GM19463 (cell line): ENCODE data around the gene FBXO30.

Source experiments
- ATAC-seq: cut with Tn5 transposase; IDR thresholded peaks from one replicate; pipeline ENCODE4 v1.9.1; 2021; ENCODE audit warnings: mild to moderate bottlenecking, moderate library complexity; ENCODE audit not compliant: unreplicated experiment

FBXO30 gene

GRCh38 chr6:145758113-145758512 lies 56.5 kb downstream of the FBXO30 start:
- no peak for ATAC-seq

- no peak for ATAC-seq
Measured at GRCh38 chr6:145756170-145756662, 58.4 kb downstream of the FBXO30 start.

- no peak for ATAC-seq
Measured at GRCh38 chr6:145755682-145756081, 58.9 kb downstream of the FBXO30 start.

GRCh38 chr6:145752638-145753037 lies 62.0 kb downstream of the FBXO30 start:
- no peak for ATAC-seq

GRCh38 chr6:145749632-145750031 lies 65.0 kb downstream of the FBXO30 start:
- peak; percentile 93 for ATAC-seq

- no peak for ATAC-seq
Measured at GRCh38 chr6:145745861-145746260, 68.7 kb downstream of the FBXO30 start.

- no peak for ATAC-seq
Measured at GRCh38 chr6:145744619-145745018, 70.0 kb downstream of the FBXO30 start.
